ENCODE results near the gene RBM20.

Gene RBM20

DNA sequence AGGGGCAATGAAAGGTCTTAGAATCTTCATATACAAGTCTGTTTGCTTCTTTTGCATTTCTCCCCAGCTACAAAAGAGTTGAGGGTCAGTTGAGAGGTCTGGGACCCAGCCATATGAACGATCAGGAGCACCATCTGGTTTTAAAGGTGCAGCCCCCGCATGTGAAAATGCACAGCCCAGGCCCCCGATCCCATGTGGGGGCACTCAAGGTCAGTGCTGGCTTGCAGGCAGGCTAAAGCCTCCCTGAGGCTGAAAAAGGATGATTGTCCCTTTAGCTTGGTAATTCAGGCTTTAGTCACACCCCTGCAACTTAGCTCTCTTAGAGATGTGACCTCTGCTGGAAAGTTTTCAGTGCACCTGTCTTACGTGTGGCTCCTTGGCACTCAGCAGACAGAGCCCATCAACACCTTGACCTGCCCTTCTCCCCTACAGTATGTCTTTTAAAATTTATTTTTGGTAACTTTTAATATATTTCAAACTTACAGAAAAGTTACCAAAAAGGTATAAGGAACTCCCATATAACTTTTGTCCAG lies 147.5 kb downstream of the RBM20 start:
- no peak for DNase-seq

DNA sequence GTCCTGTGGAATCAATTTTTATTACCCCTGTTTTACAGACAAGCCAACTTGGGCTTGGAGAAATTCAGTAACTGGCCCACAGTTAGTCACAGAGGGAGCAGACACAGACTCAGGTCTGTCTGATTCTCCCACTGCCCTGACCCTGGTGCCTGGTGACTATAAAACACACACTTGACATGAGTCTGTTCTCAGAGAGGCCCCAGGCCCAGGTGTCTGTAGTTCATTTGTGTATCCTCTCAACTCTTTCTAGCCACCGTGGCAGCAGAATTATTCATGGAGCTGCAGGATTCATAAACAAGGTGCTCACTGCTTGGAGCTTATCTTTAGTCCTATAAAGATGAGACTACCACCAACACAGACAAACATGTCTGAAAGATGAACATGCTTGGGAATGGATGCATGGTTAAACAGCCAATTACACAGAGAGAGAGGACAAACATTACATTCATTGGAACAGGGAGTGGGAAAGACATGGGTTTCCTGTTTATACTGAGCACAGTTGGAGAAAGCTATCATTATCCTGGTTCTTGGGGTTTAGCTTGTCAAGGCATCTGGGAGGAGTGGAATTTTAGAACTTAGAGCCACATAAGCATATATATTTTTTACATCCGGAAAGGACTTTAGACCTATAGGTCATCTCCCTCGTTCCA lies 148.5 kb downstream of the RBM20 start:
- no peak for DNase-seq

DNA sequence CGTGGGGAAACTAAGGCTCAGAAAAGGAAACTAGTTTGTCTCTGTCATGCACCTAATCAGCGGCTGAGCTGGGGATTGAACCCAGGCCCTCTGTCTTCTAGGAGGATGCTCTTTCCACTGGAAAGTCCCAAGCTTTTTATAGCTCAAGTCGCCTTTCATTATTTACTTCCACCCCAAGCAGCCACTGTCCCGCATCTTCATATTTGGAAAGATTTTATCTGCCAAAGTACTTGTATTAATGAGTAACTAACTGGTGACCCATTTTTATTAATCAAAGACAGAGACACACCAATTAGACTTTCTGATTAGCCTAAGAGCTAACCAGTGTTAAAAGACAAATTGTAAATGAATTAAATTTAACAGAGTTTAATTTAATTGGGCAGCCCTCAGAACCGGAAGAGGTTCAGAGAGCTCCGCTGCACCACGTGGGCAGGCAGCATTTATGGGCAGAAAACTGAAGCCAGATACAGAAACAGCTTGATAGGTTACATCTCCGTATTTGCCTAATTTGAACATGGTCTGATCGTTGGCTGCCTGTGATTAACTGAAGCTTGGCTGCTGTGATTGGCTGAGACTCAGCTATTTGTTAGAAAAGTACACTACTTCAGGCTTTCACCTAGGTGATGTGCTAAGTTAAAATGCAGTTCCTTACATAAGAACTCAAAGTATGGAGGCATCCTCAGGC lies 149.1 kb downstream of the RBM20 start:
- DNase-seq = no peak

DNA sequence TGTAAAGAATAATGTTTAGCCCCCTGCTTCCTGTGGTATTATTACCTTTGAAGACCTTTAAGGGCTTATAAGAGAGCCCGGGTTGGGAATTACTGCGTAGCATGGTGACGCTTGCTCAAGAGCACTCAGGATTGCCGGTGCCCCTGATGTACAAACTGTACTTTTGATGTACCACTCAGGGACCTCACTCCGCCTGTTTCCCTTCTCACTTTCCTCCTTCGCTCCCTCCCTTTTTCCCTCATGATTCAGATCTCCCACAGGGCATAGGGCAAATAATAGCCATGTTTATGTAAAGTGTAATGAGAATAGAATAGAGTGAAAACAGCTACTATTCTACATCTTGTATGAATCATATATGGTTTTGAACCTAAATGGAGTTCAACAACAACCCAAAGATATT lies 149.8 kb downstream of the RBM20 start:
- DNase-seq = no peak

DNA sequence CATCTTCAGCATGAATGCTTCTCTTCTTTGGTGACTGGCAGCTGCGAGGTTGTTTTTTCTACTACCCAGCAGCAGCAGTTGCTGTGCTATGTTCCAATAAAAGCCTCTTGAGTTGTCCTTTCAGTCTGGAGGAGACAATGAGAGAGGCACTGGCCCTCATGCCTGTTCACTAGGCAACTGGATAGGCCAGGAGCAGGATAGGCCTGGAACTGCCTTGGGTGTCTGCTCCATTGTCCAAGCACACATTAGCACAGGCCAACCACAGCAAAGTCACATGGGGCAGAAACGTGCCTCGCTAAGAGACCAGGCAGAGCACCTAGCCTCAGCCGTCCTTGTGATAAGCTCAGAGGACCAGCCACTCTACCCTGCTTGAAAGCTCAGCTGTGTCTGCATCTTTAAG lies 150.7 kb downstream of the RBM20 start:
- DNase-seq = no peak

DNA sequence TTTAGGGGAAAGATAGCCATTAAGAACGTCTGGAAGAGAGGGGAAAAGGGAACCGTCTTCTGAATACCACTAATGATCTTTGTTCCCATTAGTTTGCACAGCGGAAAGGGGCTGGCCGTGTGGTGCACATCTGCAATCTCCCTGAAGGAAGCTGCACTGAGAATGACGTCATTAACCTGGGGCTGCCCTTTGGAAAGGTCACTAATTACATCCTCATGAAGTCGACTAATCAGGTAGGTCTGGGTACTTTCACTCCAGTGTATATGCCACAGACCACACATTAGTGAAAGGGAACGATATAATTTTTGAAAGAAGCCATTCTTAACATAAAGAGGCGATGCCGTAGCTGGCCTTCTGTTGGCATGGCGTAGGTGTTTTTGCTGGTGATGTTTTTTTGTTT lies 153.3 kb downstream of the RBM20 start:
- no peak for DNase-seq

DNA sequence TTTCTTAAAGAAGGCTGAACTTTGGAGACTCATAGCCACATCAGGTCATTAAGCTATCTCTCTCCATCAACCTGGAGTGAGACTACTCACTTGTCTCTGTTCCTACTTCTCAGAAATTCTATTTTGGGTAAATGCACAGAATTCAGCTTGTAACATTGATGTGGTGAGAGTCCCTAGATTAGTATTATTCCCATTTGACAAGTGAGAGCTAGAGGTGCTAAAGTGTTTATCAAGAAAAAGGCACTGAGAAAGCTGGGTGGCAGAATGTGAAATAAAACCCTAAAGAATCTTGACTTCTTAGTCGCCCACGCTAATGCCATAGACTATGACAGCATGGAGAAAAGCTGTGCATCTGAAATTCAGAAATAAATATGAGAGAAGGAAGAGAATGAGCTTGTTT lies 154.2 kb downstream of the RBM20 start:
- no peak for DNase-seq

DNA sequence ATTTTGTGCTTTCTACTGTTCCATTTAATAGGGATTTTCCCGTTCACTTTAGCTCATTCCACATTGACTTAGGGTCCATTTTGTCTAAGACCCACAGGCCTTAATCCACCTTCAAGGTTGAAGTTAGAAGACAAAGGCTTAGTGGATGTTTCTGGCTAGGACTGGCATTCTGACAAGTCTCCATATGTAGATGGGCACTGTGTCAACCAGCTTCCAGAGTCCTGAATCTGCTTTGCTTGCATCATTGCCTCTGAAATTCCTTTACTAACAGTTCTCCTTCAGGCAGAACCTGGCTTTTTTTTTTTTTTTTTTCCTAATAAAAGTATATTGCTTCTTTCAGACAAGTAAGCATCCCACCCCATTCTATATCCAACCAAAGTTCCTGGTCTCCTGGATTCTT lies 158.0 kb downstream of the RBM20 start:
- DNase-seq = peak; percentile 71

DNA sequence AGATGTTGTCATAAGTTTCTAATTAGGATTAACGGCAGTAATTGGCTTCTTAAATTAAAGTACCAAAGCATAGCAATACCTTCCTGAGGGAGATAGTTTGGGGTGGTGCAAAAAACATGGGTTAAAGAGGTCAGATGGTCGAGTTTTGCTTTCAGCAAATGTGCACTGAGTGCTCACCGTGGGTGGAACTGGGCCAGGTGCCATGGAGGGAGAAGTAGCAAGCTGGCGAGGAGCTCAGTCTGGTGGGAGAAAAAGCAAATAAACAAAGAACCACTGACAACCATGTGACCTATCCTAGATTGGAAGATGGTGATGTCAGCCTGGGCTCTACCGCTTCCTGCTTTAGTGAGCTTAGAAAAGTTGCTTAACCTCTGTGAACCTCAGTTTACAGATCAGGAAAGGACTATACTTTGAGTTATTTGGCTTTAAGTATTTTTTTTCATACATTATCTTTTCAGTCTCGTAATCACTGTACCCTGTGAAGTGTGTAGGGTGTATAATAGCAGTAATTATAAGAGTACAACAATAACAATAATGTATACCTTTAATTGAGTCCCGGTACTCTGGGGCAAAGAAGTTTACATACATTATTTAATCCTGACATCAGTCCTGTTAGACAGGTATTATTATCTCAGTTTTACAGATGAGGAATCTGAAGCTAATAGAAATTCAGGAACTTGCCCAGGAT lies 158.6 kb downstream of the RBM20 start:
- peak; percentile 87 for DNase-seq

DNA sequence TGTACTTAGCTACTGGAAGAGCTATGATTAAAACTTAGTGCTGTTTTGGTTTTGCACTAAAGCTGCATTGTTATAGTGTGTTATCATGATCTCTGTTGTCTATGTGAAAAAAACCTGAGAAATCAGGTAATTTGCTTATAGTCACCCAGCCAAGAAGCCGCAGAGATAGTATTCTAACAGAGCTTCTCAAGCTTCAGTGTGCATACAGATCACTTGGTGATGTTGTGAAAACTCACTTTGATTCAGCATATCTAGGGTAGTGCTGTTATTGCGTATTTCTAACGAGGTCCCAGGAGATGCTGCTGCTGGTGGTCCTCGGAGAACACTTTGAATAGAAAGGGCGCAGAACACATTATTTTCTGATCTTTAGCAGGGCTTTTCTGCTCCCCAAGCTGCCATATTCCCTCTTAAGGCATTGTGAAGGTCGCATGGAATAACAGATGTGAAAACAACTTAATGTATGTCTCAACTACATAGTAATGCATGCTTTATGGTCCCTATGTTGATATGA lies 159.2 kb downstream of the RBM20 start:
- DNase-seq = no peak

DNA sequence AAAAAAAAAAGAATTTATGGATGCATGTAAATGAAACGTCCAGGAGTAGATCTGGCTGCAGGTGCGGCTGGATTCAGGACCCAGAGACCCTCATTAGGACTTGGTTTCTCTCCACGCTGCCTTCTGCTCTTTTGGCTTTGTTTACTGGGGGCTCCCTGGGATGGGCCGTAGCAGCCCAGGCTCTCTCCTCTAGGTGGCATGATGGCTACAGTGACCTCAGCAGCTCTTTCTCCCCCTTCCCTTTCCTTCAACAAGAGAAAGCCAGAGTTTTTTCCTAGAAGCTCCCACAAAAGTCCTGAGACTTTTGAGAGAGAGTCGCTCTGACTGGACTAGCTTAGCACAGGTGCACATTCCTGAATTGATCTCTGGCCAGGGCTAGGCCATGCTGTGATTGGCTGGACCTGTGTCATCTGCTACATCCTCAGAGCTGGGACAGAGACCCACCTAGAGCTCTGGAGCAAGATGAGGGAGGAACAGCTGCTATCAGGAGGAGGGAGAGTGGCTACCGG lies 159.7 kb downstream of the RBM20 start:
- DNase-seq = peak; percentile 40

DNA sequence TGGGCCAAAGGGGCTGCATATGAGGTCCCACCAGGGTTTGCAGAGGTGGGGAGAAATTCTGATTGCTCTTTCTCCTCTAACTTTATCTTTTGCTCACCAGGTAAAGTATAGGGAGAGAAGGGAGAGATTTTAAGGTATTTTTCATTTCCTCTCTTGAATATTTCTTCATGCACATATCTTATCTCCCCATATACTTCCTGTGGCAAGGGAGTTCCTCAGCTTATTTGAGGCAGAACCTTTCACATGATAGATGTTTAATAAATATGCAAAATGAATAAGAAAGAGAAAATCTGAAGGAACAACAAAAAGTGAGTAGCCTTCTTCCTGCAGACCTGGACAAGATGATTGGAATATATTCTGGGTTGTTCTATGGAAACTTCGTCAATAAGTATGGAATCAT lies 160.2 kb downstream of the RBM20 start:
- no peak for DNase-seq

DNA sequence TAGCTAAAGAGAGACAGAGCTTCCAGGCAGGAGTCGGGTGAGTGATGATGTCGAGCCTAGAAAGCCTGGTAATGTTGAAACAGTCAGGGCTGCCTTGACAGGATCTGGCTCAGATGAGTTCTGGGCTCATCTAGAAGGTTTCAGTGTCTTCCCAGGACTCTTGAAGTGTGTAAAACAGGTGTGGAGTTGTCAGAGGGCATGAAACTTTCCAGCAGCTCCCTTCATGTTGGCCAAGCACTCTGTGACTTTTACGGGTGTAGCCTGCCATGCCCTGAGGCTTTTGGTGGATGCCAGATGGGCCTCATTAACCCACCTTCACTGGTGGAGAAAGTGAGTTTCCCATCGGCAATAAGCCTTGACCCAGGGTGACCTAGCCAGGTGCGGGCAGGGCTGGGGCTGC lies 161.2 kb downstream of the RBM20 start:
- no peak for DNase-seq

DNA sequence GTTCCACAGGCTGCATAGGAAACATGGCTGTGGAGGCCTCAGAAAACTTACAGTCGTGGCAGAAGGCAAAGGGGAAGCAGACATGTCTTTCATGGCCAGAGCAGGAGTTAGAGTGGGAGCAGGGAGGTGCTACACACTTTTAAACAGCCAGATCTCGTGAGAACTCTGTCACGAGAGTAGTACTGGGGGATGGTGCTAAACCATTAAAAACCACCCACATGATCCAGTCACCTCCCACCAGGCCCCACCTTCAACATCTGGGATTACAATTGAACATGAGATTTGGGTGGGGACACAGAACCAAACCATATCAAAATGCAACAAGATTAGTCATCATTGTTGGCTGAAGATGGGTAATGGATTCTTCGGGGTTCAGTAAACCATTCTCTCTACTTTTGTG lies 162.2 kb downstream of the RBM20 start:
- DNase-seq = no peak

DNA sequence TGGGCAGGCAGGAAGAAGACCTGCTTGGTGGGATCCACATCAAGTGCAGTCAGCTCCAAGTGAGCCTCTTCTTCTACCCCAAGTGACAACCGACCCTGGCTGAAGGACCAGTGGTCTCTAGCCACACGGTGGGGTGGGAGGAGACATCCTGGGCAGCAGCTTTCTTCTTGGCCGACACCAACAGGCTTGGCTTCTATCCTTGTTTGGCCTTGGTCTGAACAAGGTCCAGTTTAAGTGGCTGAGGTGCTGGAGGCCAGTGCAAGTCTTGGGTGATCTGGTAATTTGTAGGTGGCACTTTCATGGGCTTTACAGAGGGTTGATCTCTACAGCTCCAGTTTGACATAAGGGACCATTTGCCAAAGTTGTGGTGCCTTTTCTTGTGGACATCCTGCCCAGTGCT lies 164.0 kb downstream of the RBM20 start:
- DNase-seq = no peak

DNA sequence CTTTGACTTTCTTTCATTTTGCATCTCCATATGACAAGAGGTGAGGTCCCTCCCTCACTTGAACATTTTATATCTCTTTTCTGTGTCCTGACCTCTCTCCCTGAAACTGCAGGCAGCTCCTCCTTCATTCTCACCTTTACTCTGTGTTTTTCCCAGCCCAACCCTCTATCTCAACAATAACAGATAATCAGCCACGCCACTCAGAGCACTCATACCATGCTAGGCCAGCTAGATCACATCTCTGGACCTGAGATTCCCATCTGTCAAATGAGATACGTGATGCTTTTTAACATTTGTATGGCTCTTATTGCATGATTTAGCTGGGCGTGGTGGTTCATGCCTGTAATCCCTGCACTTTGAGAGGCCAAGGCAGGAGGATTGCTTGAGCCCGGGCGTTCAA lies 164.5 kb downstream of the RBM20 start:
- no peak for DNase-seq

DNA sequence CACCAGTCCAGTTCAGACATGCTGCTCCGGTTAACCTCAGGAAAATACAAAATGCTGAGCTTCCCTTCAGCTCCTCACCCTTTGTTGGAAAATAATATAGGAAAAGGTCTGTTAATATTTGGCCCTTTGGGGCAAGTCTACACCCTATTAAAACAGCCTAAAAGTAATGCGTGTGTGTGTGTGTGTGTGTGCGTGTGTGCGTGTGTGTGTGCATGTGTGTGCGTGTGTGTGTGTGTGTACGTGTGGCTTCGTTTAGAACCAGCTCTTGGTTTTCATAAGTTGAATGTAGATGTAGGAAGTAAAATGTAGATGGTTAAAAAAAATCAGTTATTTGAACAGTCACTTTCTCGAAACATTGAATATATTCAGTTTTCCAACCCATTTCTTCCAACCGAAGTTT lies 166.5 kb downstream of the RBM20 start:
- no peak for DNase-seq

DNA sequence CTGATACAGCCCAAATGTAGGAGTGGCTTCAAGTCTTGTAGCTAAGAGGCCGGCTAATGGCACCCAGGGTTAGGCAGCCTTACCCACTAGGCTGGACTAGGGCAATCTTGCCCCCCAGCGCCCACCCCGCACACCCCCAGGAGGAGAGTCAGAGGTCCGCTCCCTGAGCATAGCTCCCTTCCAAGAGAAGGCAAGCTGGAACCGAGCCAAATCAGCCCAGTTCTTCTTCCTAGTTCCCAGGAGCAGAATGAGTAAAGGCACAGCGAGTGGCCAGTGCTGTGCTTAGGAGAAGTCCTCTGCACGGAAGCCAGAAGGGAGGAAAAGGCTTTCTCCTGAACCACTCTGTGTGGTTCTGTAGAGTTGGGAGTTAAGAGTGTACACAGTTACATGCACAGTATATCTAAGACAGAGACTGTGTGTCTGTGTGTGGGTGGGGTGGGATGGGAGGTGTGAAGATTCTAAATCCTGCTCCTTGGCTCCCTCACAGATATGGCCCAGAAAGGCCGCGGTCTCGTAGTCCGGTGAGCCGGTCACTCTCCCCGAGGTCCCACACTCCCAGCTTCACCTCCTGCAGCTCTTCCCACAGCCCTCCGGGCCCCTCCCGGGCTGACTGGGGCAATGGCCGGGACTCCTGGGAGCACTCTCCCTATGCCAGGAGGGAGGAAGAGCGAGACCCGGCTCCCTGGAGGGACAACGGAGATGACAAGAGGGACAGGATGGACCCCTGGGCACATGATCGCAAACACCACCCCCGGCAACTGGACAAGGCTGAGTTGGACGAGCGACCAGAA lies 167.8 kb downstream of the RBM20 start:
- DNase-seq = no peak

DNA sequence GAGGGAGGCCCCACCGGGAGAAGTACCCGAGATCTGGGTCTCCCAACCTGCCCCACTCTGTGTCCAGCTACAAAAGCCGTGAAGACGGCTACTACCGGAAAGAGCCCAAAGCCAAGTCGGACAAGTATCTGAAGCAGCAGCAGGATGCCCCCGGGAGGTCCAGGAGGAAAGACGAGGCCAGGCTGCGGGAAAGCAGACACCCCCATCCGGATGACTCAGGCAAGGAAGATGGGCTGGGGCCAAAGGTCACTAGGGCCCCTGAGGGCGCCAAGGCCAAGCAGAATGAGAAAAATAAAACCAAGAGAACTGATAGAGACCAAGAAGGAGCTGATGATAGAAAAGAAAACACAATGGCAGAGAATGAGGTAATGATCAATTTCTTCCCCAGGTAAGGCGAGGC lies 168.4 kb downstream of the RBM20 start:
- no peak for DNase-seq

DNA sequence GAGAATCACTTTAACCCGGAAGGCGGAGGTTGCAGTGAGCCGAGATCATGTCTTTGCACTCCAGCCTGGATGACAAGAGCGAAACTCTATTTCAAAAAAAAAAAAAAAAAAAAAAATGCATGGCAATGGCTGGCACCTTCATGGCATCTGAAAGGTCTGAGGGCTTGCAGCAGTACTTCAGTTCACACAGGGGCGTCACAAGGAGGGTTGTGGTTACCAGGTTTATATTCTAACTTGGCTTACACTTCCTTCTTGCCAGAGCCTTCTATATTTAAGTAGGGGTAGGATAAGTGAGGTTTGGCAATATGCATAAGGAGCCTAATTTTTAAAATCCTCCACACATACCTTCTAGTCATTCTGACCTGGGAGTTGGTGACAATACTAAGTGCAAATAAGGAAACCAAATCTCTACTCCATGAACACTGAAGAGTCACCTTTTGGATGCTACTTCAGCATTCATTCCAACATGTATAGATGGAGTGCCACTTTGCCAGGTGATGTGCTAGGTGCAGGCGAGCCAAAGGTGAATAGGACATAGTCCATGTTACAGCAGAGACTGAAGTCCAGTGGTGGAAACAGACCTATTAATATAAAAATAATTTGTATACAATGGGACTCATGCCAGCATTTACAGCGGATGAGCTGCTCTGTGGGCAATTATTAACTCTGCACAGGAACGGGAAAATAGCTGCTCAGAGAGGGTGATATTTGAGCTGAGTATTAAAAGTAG lies 169.8 kb downstream of the RBM20 start:
- no peak for DNase-seq

DNA sequence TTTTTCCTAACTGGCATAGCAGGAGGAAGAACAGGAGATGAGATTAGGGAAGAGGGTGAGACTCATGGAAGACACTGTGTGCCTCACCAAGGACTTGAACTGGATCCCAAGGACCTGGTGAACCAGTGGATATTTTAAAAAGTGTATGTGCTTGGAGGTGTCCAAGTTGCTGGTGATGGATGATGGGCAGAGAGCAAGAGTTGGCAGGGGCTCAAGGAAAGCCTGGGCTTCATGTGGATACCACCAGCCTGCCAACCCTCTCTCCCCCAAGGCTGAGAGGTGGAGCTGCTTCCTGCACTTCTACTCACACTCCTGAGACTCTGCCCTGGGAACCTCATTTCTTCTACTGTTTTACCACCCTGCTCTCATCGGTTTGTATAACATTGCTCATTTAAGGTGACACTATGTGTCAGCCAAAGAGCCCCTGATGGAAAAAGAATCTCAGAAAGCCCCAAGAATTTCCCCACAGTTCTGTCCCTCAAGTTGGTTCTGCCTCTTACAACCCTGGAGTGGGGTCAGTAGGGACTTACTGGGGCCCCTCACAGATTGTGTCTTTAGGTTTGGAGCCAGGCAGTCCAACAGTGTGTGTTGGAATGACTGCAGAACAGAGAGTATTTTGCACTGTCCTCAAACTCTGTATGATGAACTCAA lies 171.3 kb downstream of the RBM20 start:
- no peak for DNase-seq

DNA sequence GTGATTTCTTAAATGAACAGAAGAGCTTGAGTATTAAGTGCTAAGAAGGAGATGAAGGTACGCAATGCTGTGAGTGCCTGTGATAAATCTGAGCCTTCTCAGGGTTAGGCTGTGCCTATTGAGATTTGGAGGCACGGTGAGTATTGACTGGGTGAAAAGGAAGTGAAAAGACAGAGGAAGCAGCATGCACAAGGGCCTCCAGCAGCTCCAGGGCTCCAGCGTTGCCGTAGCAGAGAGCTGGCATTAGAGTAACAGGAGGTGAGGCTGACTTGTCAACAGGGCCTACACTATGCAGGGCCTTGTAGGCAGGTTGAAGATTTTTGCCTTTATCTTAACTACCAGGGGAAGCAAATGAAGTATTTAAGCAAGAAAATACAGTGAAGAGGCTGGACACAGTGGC lies 173.5 kb downstream of the RBM20 start:
- no peak for DNase-seq

Measured in EL (cell line).